Tibial nerve (tissue), 4 donors: ENCODE results near the gene GTF2F2.

ENCODE experiments used
- EP300 ChIP-seq, 2 donors: sonication (generic); formaldehyde crosslinking; IDR thresholded peaks; one replicate each; pipeline ENCODE4 v1.6.1; 2017; ENCODE audit warnings: antibody characterized with exemption in 2 of 2, mild to moderate bottlenecking in 1 of 2
- TF ChIP-seq, protein P1 (sequence below), 5 experiments: fragments of 200-600 bp in 3 of 5; fragments of 450-650 bp in 2 of 5; sonication (generic) in 3 of 5; IDR thresholded peaks; one replicate each; pipeline ENCODE4 v1.5.1; 2016 to 2019; ENCODE audit warnings: antibody characterized with exemption in 5 of 5, mild to moderate bottlenecking in 3 of 5, moderate library complexity in 2 of 5

DNA sequence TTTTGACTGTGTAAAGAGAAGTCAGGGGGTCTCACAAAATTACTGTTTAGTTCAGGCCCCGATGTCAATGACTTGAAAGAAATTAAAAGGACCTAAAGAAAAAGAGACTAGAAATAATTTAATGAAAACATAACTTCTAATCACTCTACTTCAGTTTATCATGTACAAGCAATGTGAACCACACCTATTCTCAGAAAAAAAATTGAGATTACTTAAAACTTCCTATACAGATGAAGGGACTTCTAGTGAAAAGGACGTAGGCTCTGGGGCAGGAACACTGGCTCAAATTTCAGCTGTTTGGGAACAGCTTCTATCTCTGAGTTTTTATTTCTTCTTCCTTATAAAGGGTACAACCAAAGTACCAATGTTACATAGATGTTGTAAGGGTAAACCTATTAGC is 182.7 kb downstream of the GTF2F2 start:
- TF ChIP-seq, protein P1, sequence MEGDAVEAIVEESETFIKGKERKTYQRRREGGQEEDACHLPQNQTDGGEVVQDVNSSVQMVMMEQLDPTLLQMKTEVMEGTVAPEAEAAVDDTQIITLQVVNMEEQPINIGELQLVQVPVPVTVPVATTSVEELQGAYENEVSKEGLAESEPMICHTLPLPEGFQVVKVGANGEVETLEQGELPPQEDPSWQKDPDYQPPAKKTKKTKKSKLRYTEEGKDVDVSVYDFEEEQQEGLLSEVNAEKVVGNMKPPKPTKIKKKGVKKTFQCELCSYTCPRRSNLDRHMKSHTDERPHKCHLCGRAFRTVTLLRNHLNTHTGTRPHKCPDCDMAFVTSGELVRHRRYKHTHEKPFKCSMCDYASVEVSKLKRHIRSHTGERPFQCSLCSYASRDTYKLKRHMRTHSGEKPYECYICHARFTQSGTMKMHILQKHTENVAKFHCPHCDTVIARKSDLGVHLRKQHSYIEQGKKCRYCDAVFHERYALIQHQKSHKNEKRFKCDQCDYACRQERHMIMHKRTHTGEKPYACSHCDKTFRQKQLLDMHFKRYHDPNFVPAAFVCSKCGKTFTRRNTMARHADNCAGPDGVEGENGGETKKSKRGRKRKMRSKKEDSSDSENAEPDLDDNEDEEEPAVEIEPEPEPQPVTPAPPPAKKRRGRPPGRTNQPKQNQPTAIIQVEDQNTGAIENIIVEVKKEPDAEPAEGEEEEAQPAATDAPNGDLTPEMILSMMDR (IDR thresholded peaks at IDR 0.05), result no peak
- no peak for TF ChIP-seq EP300 (IDR thresholded peaks at IDR 0.05)
